GM21737 (cell line): ENCODE measurements around the gene CAPN12.
"Not testable (repeated sequence)": the region's sequence is repeated elsewhere in the genome, so short reads cannot be mapped to it uniquely, and the experiment has no call there.

ENCODE experiments used
- ATAC-seq: cut with Tn5 transposase; IDR thresholded peaks from one replicate; pipeline ENCODE4 v1.9.1; 2021; ENCODE audit warnings: mild to moderate bottlenecking, moderate library complexity; ENCODE audit not compliant: unreplicated experiment

The CAPN12 gene

GRCh38 chr19:38771569-38771968, 27.3 kb upstream of the CAPN12 start:
- ATAC-seq = not testable (repeated sequence)

- peak; percentile 52 for ATAC-seq
These were observed 26.6 kb upstream of the CAPN12 start for GRCh38 chr19:38770949-38771275.

- ATAC-seq = peak; percentile 8
These were observed 26.1 kb upstream of the CAPN12 start for GRCh38 chr19:38770228-38770948.

GRCh38 chr19:38769635-38770211, 25.4 kb upstream of the CAPN12 start:
- peak; percentile 65 for ATAC-seq

- no peak for ATAC-seq
These were observed 22.2 kb upstream of the CAPN12 start for GRCh38 chr19:38766276-38767047.

GRCh38 chr19:38765214-38765613, 20.9 kb upstream of the CAPN12 start:
- ATAC-seq = no peak

GRCh38 chr19:38763795-38764220, 19.5 kb upstream of the CAPN12 start:
- ATAC-seq = no peak

GRCh38 chr19:38761884-38762389, 17.7 kb upstream of the CAPN12 start:
- ATAC-seq = not testable (repeated sequence)

GRCh38 chr19:38760805-38761517, 16.7 kb upstream of the CAPN12 start:
- not testable (repeated sequence) for ATAC-seq

GRCh38 chr19:38759590-38760003, 15.3 kb upstream of the CAPN12 start:
- ATAC-seq = no peak

- ATAC-seq = not testable (repeated sequence)
These were observed 9.9 kb upstream of the CAPN12 start for GRCh38 chr19:38754196-38754595.

GRCh38 chr19:38753783-38754182, 9.5 kb upstream of the CAPN12 start:
- ATAC-seq = not testable (repeated sequence)

GRCh38 chr19:38745316-38745715, 1.0 kb upstream of the CAPN12 start:
- no peak for ATAC-seq

GRCh38 chr19:38744874-38745273, 600 bp upstream of the CAPN12 start:
- ATAC-seq = no peak

- ATAC-seq = no peak
These were observed 628 bp downstream of the CAPN12 start for GRCh38 chr19:38743394-38744297.

GRCh38 chr19:38742906-38743305, 1.4 kb downstream of the CAPN12 start:
- no peak for ATAC-seq

- ATAC-seq = no peak
These were observed 2.0 kb downstream of the CAPN12 start for GRCh38 chr19:38742296-38742695.

- ATAC-seq = no peak
These were observed 2.6 kb downstream of the CAPN12 start for GRCh38 chr19:38741670-38742069.

GRCh38 chr19:38740932-38741331, 3.3 kb downstream of the CAPN12 start:
- ATAC-seq = no peak

GRCh38 chr19:38740257-38740592, 4.0 kb downstream of the CAPN12 start:
- no peak for ATAC-seq
